HepG2 (cell line): ENCODE results near the gene GPC2.
"Not testable (repeated sequence)": the region's sequence is repeated elsewhere in the genome, so short reads cannot be mapped to it uniquely, and the experiment has no call there.

ENCODE experiments used
- EP300 ChIP-seq, 3 experiments: sonication (generic) in 1 of 3; formaldehyde crosslinking in 1 of 3; IDR thresholded peaks; 2 replicates each; pipeline versions ENCODE4 v1.5.1 to v1.6.1; 2011 to 2020; ENCODE audit warnings: low read depth in 2 of 3, low read length in 2 of 3, borderline replicate concordance in 1 of 3, improper control_type of control experiment in 1 of 3, mild to moderate bottlenecking in 1 of 3, missing genetic modification reagents in 1 of 3, moderate library complexity in 1 of 3
- GLI4 ChIP-seq: sonication (generic); formaldehyde crosslinking; IDR thresholded peaks from 2 replicates; pipeline ENCODE4 v1.5.1; 2020; ENCODE audit warnings: missing genetic modification reagents, mild to moderate bottlenecking, moderate library complexity, borderline replicate concordance
- MAFK ChIP-seq, 2 experiments: IDR thresholded peaks in 1 of 2; conservative IDR thresholded peaks in 1 of 2; 2 replicates each; pipeline ENCODE4 v1.6.1; 2011; ENCODE audit warnings: improper control_type of control experiment in 2 of 2, low read length in 2 of 2
- TCF7 ChIP-seq: sonication (generic); IDR thresholded peaks from 2 replicates; pipeline ENCODE4 v1.6.1; 2016; ENCODE audit warnings: antibody characterized with exemption, low read depth
- XBP1 ChIP-seq: sonication (generic); formaldehyde crosslinking; IDR thresholded peaks from 2 replicates; pipeline ENCODE4 v1.5.0; 2020; ENCODE audit warnings: missing genetic modification reagents
- YY1 ChIP-seq: IDR thresholded peaks from 2 replicates; pipeline ENCODE4 v1.6.1; 2011; ENCODE audit warnings: low read length, low read depth, moderate library complexity, mild to moderate bottlenecking; ENCODE audit not compliant: insufficient read depth, insufficient replicate concordance
- ZBTB1 ChIP-seq: sonication (generic); formaldehyde crosslinking; IDR thresholded peaks from 2 replicates; pipeline ENCODE4 v1.4.0; 2020; ENCODE audit warnings: missing genetic modification reagents, borderline replicate concordance
- ZNF234 ChIP-seq: sonication (generic); formaldehyde crosslinking; conservative IDR thresholded peaks from 2 replicates; pipeline ENCODE4 v1.5.1; 2020; ENCODE audit warnings: mild to moderate bottlenecking, missing genetic modification reagents
- TF ChIP-seq, protein P1 (sequence below), 2 experiments: sonication (generic) in 1 of 2; formaldehyde crosslinking in 1 of 2; IDR thresholded peaks; 2 replicates each; pipeline versions ENCODE4 v1.5.1 to v1.6.1; 2011 to 2020; ENCODE audit warnings: borderline replicate concordance in 1 of 2, low read depth in 1 of 2, low read length in 1 of 2, mild to moderate bottlenecking in 1 of 2, missing genetic modification reagents in 1 of 2, moderate library complexity in 1 of 2
- TF ChIP-seq, protein P2 (sequence below): sonication (generic); formaldehyde crosslinking; IDR thresholded peaks from 2 replicates; pipeline ENCODE4 v1.8.0; 2022; ENCODE audit warnings: missing genetic modification reagents, mild to moderate bottlenecking, borderline replicate concordance

DNA sequence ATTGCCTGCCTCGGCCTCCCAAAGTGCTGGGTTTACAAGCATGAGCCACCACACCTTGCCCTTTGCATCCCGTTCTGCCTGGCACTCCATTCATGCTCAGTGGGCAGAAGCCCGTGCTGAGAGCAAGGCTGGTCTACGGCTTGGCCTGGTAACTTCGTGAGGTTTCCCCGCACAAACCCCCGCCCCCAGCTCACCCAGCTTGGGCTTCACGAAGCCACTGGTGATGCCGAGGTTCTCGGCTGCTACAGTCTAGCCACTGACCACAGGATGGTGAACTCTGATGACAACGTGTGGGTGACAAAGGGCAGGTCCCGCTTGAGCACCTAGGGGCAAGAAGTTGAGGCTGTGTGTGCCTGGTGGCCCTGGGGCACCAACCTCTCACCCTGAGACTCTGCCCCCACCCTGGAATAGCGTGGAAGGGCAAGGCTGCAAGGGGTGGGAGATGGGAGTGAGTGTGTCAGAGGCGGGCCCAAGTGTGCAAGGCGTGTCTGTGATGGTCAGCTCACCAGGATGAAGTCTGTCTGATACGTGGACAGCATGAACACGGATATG lies 46.3 kb upstream of the GPC2 start:
- TF ChIP-seq YY1; GLI4; ZNF234 (CRISPR knock-in tag); MAFK (conservative IDR thresholded peaks at IDR 0.05 in 1 of 2, IDR thresholded peaks at IDR 0.05 in 1 of 2; ENCODE audit: low read length in 2 of 2); EP300 (IDR thresholded peaks at IDR 0.05; ENCODE audit: low read depth in 2 of 2, low read length in 2 of 2); EP300 (CRISPR knock-in tag; IDR thresholded peaks at IDR 0.05; ENCODE audit: borderline replicate concordance); XBP1; TCF7; ZBTB1 (CRISPR knock-in tag): not testable (repeated sequence)
- TF ChIP-seq, protein P1, sequence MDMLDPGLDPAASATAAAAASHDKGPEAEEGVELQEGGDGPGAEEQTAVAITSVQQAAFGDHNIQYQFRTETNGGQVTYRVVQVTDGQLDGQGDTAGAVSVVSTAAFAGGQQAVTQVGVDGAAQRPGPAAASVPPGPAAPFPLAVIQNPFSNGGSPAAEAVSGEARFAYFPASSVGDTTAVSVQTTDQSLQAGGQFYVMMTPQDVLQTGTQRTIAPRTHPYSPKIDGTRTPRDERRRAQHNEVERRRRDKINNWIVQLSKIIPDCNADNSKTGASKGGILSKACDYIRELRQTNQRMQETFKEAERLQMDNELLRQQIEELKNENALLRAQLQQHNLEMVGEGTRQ (IDR thresholded peaks at IDR 0.05; ENCODE audit: low read depth, low read length) = not testable (repeated sequence)
- TF ChIP-seq, protein P1 (CRISPR knock-in tag; IDR thresholded peaks at IDR 0.05; ENCODE audit: borderline replicate concordance) = not testable (repeated sequence)
- TF ChIP-seq, protein P2, sequence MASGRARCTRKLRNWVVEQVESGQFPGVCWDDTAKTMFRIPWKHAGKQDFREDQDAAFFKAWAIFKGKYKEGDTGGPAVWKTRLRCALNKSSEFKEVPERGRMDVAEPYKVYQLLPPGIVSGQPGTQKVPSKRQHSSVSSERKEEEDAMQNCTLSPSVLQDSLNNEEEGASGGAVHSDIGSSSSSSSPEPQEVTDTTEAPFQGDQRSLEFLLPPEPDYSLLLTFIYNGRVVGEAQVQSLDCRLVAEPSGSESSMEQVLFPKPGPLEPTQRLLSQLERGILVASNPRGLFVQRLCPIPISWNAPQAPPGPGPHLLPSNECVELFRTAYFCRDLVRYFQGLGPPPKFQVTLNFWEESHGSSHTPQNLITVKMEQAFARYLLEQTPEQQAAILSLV = not testable (repeated sequence)
